Heart left ventricle (tissue), 13 donors: ENCODE measurements around the gene PLAAT4.

ENCODE experiments used
- CTCF ChIP-seq, 12 donors: fragments of 200-600 bp; sonication (generic) in 4 of 12; IDR thresholded peaks; one replicate each; pipeline versions ENCODE4 v1.5.0 to v1.8.0; 2018 to 2022; ENCODE audit warnings: antibody characterized with exemption in 12 of 12, mild to moderate bottlenecking in 5 of 12
- POLR2A ChIP-seq, 2 donors: fragments of 450-650 bp; IDR thresholded peaks; one replicate each; pipeline ENCODE4 v1.6.1; 2017; ENCODE audit warnings: antibody characterized with exemption in 2 of 2, mild to moderate bottlenecking in 2 of 2, moderate library complexity in 2 of 2
- donor health status: ischemic (EF 13 %, LVEDD 7.1; RV severe dilation, severe dysfunction).
- donor health status: DM: no; HTN: yes; CAD: no.
- donor health status: DM: no; HTN: no; CAD: no.
- donor health status: ischemic (EF 25% LVEDD 6.9; RV normal size, moderate dysfunction).
- donor health status: ischemic (EF 25% LVEDD 5.7; RV mildly dilated, moderate dysfunction).
- donor health status: ischemic (EF 35%, LVEDD 5.7; RV mildly dilated, moderate dysfunction).
- donor health status: nonischemic (EF 11% LVEDD 7.7; RV severe dilation, severe dysfunction).
- donor health status: DM: yes; HTN: yes; CAD: no.
- donor health status: PGD.
- donor health status: ischemic (EF 29% LVEDD 5.4; RV normal size, mild dysfunction).
- donor health status: nonischemic (EF 23%, LVEDD 6.1; RV moderate dilation, normal function).

- TF ChIP-seq CTCF (IDR thresholded peaks at IDR 0.05) (no peak), POLR2A (IDR thresholded peaks at IDR 0.05) (no peak)
These were observed 31.5 kb upstream of the PLAAT4 start for GRCh38 chr11:63504933-63505586.
